ENCODE results near the gene ACOX2.

The ACOX2 gene

DNA sequence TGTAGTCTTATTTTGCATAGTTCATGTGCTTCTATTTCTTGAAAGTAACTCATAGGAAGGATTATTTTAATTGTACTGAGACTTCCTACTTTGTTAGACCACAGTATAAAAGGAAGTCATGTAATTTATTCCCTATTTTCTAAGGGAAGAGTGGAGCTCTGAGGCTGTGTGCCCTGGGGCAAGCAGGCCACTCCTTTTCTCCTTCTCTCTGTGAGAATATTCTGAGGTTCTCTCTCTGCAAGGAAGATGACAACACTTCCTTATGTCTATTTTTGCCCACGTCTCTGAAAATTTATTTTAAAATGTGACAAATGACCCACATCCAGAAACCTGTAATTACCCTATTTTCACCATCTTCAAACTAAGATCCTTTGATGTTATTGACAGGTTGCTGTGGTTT lies 34.1 kb downstream of the ACOX2 start:
- peak; percentile 50 to 62 for DNase-seq

DNA sequence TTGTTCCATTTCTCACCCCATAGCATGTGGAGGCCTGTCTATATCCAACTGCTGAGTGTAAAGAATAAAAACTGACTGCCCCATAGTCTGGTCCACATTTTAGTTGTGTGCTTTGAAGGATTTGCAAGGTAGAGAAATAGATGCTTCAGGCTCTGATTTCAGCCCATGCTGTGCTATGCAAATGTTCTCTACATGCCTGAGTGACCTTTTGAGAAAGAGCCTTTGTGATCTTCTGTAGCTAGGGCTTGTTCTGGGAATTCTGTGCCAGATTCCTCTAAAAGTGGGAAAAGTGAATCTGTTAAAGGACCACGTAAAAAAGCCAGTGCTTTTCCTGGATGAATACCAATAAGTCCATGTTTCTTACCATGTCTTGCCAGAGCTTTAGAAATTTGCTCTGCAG lies 39.9 kb downstream of the ACOX2 start:
- DNase-seq, result no peak

DNA sequence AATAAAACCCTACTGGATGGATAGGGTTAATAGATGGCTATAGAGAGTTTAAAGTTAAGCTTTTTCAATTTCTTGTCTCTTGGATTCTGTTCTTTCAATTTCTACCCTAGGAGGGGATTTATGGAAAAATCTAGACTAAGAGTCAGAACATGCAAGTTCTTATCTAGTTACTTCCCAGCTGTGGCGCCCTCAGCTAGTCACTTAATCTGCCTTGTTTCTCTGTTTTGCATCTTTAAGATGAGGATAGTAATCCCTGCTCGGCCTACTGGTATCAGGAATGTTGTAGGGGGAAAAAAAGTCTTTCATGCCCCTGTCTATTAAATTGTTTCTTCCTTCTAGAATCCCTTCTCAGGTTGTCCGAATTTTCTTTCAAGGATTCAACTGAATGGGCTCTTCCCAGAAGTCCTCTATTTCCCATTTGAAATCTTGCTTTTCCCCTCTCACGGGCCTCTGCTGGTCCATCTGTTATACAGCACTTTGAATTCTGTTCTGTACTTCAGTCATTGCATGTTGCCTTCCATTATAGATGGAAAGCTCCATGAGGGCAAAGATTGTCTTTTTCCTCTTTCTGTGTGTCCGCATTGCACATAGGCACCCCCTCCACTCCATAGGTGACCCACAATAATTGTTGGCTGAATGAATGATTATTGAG lies 40.7 kb downstream of the ACOX2 start:
- DNase-seq, result no peak

DNA sequence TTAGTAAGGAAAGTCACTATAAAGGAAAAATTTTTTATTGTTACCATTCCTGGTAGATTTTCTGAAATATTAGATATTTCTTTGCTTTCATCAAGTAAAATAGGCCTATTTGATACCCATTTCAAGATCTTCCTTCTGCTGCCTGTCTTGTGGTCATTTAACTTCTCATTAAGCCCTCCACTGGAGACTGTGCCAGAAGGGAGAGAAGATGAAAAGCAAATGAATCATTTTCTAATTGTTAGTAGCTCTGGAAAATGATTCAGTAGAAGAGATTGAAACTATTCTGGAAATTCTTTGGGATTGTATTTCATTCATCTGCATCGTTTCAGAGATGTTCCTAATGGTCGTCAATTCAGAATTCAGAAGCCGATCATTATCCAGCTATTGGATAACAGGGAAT lies 41.9 kb downstream of the ACOX2 start:
- DNase-seq, result no peak

DNA sequence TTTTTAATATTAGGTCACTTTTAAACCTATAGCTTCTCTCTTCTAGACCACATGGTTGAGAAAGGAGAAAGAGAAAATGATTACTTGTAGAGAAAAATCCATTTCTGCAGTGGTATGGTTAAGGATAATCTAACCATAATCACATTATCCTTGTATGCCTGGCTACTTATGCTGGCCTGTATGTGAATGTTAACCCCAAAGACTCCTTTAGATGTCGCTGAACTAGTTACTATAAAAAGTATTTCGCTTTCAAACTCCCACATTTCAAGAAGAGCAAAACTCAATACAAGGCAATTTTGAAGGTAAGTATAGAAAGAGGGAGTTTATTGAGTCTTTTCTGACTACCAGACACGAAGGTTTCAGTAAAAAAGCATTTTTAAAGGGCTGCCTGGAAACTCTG lies 42.9 kb downstream of the ACOX2 start:
- no peak for DNase-seq

DNA sequence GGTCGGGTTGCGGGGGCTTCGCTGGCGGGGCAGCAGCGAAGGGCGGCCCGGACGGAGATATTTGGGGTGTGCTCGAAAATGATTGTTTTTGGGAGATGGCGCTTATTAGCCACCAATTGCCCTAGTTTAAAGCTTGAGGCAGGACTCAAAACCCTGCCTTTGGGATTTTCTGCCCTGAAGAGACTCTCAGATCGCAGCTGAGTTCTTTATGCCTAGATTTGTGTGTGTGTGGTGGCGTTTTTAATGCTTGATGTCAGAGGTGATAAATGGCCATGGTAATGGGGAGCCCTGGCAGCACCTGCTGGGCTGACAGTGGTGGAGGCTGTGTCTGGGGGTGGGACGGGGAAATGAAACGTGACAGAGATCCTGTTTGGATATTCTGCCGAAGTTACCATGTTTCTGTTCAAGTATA lies 44.5 kb downstream of the ACOX2 start:
- no peak for DNase-seq

DNA sequence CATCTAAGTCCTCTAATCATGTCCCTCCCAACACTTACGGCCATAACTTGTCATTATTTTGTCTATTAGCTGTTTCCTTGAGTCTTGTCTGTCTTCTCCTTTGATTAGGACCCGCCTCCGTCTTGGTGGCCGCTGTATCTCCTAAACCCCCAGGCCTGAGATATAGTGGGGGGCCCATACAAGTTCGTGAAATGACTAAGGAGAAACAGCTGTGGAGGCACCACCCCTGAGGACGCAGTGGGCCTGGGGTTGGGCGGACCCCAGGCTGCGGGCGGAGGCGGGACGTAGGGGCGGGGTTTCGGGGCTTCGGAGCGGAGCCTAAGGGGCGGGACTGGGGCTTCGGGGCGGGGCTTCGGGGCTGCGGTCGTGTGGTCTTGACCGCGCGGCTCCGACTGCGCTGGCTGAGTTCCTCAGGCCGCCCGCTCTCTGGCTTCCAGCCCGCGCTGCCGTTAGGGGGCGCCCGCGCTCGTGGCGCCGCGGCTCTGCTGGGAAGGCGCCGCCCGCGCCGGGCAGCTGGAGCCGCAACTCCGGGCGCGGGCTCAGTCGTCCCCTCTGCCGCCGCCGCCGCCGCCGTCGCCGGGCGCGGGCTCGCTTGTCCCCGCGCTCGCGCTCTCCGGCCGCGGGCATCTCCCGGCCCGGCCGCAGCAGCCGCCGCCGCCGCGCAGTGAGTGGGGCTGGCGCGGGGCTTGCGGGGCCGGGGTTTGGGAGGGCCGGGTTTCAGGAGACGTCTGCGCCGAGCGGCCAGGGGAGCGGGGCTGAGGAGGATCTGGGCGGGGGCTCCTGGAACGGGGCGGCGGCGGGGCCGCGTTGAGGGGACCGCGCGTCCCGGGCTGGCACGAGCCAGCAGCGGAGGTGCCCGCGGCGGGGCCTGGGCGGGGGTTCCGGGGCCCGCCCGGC lies 45.2 kb downstream of the ACOX2 start, which contains the start of gene KCTD6:
Gene KCTD6 (plus strand): TSS at position 591 of the 897 bp plus-strand sequence. CDS start 6,660 bp downstream, outside the sequence.
- peak; percentile 97 for DNase-seq

DNA sequence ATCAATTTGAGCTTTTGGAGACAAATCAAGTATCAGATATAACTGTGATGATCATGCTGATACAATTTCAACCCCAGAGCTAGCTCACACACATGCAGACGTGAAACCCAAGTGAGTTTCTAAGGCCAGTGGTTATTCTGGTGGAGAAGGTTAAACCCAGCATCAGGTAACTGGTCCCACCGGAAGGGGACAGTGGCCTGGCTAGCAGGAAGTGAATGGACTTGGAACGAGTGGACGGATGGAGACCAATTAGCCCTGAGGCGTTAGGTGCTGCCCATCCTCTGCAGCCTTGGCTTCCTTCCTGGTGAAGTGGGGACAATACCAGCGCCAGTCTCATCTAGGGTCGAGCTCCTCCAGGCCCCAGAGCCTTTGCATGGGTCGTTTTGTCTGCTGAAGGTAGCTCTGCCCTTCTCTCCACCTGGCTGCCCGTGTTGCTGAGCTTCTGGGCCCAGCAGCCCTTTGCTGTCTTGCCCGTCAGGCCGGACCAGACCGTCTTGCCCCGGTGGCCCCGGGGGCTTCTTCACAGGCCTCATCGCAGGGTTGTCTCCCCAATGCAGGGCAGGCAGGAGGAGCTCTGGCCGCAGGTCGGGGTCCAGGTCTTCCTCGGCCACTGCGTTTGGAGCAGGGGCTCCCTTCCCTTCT lies 46.0 kb downstream of the ACOX2 start:
- no peak for DNase-seq

DNA sequence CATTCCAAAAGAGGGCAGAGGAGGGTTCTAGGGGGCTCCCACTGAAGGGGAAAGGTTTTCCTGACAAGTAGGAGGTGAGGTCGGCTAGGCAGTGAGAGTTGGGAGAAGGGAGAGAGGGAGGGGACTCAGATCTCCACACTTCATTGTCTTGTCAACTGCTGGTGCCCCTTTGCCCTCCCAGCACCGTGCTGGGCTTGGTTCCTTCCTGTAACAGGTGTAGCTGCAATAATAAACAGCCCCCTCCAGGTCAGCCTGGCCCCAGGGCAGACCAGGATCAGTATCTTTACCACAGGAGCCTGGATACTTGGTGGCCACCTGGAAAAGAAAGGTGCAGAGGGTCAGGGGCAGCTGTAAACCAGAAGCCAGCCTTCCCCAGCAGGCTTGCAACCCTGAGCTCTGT lies 48.0 kb downstream of the ACOX2 start:
- no peak for DNase-seq

DNA sequence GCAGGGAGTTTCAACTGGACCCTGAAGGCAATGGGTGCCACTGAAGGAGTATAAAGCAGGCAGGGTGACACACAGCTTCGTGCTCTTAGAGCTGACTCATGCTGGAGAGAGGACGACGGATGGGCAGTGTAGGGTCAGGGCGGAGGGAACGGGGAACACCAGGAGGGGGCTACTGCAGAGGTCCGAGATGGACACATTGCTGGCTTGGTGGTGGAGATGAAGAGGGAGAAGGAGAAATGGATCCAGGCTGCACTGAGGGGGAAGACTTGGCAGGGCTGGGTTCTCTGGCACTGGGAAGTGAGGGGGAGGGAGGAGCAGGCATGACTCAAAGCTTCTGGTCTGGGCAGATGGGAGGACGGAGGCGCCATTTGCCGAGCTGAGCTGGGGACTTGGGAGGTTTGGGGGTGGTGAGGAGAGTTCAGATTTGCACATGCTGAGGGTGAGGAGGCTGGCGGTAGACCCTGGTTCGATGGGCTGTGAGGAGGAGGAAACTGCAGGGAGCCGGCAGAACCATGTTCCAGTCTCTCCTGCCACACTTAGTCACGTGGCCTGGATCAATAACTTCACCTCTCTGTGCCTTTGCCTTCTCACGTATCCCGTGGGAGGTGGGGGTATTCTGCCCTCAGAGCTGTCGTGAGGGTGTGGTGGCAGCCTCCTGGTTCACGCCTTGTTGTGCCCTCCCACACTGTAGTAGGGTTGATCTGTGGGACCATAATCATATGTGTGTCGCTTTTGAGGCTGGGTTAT lies 49.7 kb downstream of the ACOX2 start:
- peak; percentile 56 to 79 for DNase-seq

DNA sequence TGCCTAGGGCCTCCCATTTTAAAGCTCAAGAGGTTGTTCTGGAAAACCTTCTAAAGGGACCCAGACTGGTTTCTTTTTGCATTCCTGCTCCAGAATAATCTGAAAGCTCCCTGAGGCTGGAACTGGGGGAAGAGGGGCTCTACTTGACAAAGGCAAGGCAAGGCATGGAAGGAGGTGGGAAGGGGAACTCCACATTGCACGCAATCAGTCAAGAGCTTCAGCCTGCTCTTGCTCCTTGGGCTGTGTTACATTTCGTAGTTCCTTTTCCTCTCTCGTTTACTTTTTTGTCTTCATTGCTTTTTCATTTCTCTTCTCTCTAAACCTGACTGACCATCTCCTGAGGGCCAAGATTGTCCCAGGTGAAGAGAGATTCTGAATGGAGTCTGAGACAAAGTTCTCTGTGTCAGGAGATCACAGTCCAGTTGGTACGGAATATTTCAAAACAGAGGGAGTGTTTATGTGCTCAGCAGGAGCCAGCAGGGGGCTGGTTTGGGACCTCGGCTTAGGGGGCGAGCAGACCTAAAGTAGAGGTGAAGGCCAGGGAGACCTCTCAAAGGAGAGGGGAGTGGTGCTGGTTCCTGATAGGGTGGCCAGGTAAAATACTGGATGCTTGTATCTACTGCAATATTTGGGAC lies 51.1 kb downstream of the ACOX2 start:
- DNase-seq, result peak in 1 of 2 donors; percentile 72

DNA sequence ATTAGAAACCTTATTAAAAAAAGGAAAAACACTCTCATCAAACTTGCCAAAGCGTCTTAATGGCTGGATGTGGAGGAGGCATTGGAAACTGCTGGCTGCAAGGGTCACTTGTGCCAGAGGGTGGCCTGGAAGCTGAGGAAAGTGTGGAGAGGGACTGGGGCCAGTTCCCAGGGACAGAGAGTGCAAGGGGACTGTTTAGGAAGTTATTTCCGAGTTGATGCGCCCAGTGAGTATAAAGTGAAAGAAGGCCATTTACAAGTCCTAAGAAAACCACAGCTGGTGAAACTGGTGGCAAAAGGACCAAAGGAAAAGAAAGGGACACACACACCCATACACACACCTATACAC lies 52.3 kb downstream of the ACOX2 start:
- no peak for DNase-seq

DNA sequence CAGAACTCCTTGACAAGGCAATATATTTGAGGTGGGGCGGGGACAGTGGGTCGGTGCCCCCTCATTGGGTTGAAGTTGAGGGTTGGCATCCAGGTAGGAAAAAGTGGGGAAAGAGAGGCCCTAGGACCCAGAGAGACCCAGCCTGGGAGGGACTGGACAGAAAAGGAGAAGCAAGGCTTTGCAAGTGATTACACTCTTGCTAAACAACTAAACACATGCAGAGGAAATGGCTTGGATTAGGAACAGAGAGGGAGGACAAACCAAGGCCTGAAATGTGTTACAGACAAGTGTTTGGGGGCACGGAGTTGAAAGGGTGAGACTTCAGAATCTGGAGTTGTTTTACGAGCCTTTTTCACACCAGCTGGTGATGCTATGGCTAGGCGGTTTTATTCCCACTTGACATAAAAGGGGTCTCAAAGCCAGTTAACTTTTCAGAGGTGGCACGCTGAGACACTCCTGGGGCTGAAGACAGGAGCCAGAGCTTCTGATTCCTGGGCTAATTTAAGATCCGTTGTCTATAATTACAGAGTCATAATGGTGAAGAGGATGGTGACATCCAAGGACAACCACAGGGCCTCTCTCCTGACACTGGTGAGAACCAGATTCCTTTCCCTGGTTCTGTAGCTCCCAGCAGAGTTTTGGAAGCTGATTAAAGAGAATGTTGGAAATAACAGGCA lies 52.8 kb downstream of the ACOX2 start:
- DNase-seq, result peak; percentile 65 to 66

DNA sequence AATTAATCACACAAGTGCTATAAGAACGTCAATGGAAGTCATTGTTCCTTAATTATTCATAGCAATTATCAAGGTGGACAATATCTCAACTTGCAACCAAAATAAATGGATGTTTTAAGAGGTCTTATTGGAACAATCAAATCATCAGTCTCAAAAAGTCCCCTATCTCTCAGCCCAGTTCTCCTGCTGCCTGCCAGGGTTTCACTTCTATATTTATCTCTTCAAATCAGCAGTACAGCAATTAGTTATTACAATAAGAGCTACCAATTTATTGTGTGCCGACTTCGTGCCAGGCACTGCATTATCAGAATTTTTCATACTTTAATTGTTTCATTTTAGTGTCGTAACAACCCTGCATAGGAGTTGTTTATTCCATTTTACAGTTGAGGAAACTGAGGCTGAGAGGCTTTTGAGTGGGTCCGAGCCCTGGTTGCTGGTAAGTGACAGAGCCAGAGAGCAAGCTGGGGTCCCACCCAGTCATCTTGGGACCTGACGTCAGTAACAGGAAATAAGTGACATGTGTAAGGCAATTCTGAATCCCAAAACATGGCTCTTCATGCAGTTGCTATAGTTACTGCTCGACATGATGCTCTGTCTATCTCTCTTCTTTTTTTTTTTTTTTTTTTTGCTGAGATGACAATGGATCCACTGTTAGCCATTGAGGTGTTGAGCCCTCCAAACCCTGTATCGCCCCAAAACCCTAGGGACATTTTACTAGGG lies 53.9 kb downstream of the ACOX2 start:
- DNase-seq, result no peak

DNA sequence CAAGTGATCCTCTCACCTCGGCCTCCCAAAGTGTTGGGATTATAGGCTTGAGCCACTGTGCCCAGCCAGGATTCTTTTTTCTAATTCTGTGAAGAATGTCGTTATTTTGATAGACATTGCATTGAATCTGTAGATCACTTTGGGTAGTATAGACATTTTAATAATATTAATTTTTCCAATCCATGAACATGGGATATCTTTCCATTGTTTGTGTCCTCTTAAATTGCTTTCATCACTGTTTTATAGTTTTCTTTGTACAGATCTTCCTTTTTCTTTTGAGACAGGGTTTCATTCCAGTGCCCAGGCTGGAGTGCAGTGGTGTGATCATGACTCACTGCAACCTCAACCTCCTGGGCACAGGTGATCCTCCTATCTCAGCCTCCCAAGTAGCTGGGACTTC lies 56.7 kb downstream of the ACOX2 start:
- DNase-seq, result no peak

DNA sequence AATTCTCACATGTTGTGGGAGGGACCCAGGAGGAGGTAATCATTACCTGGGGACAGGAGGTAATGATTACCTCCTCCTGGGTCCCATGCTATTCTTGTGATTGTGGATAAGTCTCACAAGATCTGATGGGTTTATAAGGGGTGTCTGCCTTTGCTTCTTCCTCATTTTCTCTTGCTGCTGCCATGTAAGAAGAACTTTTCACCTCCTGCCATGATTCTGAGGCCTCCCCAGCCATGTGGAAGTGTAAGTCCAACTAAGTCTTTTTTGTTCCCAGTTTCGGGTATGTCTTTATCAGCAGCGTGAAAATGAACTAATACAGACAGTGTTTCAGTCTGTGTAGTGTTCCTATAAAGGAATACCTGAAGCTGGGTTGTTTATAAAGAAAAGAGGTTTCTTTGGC lies 58.2 kb downstream of the ACOX2 start:
- DNase-seq, result peak; percentile 54 to 71

DNA sequence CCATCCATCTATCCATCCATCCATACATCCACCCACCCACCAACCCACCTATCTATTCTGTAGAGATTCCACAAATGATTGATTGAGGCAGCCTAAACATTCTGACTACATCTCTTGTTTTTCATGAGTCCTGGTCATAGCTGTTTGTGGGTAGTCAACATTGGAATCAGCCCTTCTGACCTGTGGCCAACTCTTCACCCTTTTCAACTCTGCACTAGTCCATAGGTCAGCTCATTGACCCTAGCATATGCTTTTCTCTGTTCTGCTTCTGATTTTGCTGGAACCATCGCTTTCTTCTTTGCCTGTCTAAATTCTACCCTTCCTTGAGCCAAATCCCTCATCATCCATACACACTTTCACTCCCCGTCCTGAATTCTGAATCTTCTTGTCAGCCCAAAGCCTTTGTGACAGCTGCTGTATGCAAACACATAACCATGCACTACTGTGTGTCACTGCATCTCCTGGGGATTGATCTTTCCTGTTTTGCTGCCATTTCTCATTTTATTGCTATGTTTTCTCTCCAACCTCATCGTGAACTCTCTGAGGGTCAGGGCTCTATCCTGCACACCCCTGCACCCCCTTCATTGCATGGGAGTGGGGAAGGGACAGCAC lies 61.9 kb downstream of the ACOX2 start:
- DNase-seq, result no peak

DNA sequence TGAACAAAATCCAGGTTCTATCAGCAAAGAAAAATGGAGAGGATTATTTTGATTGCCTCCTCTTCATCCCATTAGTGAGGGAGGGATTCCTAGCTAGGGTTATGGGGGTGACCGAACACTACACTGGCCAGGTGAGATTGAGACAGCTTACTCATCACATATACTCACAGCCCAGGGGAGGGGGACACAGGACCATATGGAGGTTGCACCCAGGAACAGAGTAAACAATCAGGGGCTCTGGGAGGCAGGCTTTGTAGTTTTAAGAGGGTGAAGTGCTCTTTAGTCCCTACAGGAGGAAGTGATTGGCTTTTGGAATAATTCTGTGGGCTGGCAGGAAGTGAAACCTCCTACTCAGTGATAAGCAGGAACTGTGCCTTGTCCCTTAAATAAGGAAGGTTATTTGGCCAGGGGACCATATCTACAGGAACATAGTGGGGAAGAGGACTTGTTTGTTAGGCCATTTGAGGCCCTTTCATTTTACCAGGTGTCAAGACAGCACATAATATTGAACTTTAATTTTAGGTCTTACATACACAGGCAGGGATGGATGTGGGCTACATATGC lies 62.6 kb downstream of the ACOX2 start:
- DNase-seq, result peak; percentile 87 to 88

DNA sequence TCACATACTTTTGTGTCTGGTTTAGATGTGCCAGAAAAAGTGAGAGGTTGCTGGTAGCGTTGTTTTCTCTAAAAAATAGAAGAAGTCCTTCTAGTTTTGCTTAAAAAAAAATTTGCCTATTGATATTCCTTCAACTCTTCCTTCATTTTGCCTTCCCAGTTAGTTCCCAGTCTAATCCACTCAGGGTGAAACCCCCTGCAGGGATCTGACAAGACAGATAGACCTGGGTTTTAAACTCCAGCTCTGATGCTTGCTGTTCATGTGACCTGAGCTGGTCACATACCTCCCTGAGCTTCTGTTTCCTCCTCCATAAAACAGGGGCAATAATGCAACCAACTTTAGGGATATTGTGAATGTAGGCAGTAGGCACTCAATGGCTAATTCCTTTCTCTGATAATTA lies 63.7 kb downstream of the ACOX2 start:
- peak in 1 of 2 donors; percentile 26 for DNase-seq
